GM21786 (cell line): ENCODE results near the gene HABP4.

Experiments used
- ATAC-seq: cut with Tn5 transposase; IDR thresholded peaks from one replicate; pipeline ENCODE4 v1.9.1; 2021; ENCODE audit not compliant: unreplicated experiment

The HABP4 gene

DNA sequence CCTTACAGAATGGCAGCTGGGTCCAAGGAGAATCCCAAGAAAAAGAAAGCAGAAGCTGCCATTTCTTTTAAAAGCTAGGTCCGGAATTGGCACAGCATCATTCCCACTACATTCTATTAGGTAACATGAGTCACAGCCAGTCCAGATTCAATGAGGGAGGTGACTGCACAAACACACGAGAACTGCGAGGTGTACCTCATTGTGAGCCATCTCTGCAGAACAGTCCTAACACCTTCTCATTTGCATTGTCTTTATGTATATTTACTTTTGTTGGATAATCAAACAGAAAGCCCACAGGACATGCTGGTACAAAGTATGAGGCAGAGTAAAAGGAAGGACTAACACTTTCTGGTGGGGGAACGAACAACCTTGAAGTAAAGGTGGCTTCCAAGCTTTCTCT, 14.6 kb upstream of the HABP4 start:
- ATAC-seq: no peak

DNA sequence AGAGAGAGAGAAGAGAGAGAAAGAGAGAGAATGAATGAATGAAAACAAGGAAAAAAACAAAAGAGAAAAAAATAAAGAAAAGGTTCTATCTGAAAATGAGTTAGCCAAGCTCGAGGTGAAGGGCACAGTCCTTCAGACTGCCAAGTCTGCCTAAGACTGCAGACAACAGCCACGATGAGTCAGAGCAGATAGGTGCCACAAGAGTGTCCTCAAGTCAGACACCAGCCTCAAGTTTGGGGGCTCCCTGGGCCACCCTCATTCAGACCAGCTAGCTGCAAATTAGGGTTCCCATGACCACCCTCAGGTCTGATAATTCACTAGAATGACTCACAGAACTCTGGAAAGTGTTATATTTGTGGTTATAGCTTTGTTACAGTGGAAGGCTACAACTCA, 13.9 kb upstream of the HABP4 start:
- ATAC-seq: no peak

DNA sequence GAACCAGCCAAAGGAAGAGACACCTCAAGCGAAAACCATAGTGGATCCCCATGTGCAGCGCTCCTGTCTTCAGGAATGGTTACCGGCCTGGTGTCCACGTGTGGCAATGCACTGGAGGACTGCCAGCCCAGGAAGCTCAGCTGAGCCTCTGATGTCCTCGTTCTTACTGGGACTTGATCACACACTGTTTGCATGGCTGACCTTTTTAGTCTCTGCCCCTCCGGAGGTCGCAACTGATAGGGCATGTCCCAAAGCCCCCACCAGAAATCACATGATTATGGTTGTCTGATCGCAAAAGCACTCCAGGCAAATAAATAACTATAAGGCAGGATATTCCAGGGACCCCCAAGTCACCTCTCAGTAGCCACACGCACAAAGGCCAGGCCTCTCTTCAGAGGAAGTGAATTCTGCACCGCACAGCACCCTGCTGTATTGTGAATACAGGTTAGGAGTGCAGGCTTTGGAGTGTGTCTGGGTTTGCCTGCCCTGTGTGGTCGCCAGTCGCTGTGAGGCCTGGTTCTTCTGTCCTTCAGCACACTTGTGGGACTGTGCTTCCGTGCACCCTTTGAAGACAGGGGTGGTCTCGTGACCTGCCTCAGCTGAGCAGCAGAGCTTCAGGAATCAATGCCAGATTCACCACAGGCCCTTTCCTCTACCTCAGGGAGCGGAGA, 13.4 kb upstream of the HABP4 start:
- ATAC-seq: no peak

DNA sequence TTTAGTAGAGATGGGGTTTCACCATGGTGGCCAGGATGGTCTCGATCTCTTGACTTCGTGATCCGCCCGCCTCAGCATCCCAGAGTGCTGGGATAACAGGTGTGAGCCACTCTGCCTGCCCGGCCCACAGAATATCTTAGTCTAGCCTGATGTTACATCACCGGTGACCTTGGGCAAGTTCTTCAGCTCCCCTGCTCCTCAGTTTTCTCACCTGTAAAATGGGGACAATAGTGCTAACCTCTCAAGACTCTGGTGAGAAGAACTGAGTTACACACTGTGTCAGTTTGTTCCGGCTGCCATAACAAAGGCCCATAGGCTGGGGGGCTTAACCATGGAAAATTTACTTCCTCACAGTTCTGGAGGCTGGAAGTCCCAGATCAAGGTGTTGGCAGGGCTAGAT, 12.5 kb upstream of the HABP4 start:
- no peak for ATAC-seq

DNA sequence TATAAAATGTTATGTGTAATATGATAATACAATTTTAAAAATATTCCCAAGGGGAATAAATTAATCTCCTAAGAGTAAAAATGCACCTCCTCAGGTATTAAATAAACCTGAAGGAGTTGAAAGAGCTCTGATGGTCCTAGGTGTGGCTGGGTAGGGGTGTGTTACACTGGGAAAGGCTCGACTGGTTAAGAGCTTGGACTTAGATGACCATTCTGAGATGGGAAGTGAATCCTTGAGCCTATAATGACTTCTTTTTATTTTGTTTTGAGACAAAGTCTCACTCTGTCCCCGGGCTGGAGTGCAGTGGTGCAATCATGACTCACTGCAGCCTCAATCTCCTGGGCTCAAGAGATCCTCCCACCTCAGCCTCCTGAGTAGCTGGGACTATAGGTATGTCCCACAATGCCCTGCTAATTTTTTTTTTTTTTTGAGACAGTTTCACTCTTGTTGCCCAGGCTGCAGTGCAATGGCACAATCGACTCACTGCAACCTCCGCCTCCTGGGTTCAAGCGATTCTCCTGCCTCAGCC, 9.2 kb upstream of the HABP4 start:
- ATAC-seq: no peak

DNA sequence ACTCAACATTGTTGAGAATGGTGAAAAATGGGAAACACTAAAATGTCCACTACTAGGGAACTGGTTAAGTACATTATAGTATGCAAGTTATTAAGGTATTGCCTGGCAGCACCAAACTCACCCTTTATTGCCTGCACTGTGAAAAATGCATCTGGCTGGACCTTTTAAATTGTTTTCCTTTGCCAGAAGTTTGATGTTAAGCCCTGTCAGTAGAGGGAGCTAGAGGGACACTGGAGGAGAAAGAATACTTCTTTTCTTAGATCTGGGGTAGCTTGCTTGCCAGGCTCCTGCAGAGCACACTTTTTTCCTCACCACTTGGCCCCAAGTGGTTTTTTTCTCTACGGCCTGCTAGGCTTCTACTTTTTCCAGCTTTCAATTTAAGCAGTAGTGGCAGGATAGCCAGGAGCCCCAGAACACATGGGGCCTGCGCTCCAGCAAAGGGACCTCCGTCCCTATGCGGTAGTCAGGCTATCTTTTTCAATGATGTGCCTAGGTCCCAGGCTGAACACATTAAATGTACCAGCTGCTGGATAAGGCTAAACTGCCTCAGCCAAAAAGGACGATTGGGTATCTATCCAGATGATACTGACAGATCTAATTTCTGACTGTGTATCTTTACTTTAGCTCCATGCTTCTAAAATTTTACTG, 8.0 kb upstream of the HABP4 start:
- no peak for ATAC-seq

DNA sequence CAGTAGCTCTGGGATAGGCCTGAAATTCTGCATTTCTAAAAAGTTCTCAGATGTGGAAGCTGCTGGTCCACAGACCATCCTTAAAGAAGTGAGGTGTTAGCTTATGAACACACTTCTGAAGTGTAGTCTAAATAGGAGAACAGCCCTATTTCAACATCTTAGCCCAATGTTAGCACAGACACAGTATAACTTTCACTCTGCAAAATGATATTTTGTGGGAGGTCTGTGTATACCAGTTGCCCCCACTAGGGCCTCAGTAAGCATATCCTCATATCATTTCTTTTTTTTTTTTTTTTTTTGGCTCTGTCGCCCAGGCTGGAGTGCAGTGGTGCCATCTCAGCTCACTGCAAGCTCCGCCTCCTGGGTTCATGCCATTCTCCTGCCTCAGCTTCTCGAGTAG, 7.5 kb upstream of the HABP4 start:
- no peak for ATAC-seq

DNA sequence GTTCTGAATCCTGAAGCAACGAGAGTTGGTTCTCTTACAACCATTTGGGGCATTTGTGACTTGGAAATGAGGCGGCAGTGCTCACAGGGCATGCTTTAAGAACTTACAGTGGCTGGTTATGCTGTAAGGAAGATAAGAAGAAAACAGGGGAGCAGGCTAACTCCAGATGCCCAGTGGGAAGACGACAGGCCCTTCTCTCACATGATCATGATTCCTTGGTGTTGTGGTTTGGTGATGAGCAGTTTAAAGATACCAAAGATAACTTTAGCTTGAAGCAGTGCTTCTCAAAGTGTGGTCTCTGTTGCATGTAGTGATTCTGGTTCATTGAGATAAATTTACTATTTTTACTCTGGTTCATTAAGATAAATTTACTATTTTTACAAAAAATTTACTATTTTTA, 2.6 kb upstream of the HABP4 start:
- no peak for ATAC-seq

DNA sequence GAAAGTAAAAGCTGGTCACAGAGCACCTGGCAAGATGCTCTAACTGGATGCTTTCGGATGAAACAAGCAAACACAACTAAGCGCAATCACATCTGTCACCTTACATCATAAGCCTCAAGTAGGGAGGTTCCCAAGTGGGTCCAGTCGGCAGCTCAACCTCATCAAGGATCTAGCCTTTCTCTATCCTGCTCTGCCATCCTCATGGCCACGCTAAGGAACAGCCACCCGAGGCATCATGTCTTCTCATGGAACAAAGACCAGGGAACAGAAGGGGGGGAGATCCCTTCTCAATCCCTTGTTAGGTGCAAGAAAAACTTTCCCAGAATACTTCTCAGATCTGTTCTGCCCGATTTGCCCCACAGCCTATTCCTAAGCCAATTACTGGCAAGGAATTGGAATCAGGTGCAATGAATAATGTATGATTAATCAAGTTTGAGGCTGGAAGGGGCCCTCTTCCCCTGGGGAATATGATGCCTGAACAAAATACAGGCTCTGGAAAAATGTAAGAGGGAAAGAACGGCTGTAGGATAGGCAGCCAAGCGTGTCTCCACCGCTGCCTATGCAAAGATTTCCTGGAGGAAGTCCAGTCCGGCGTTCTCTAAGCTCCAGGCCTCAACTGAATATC, 1.3 kb upstream of the HABP4 start:
- ATAC-seq: no peak

DNA sequence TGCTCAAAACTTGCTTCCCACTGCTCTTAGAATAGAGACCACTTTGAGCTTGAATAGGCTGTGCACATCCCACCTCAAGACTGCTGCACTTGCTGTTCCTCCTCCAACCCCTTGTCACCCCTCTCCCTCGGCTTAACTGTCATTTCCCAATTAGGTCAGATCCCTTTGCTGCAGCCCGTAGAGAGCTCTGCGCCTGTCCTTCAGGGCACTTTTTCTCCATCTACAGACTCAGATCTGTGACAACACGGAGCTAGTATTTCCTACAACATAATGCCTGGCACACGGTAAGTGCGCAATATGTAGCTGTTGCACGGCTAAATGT, 485 bp upstream of the HABP4 start:
- peak; percentile 23 for ATAC-seq

DNA sequence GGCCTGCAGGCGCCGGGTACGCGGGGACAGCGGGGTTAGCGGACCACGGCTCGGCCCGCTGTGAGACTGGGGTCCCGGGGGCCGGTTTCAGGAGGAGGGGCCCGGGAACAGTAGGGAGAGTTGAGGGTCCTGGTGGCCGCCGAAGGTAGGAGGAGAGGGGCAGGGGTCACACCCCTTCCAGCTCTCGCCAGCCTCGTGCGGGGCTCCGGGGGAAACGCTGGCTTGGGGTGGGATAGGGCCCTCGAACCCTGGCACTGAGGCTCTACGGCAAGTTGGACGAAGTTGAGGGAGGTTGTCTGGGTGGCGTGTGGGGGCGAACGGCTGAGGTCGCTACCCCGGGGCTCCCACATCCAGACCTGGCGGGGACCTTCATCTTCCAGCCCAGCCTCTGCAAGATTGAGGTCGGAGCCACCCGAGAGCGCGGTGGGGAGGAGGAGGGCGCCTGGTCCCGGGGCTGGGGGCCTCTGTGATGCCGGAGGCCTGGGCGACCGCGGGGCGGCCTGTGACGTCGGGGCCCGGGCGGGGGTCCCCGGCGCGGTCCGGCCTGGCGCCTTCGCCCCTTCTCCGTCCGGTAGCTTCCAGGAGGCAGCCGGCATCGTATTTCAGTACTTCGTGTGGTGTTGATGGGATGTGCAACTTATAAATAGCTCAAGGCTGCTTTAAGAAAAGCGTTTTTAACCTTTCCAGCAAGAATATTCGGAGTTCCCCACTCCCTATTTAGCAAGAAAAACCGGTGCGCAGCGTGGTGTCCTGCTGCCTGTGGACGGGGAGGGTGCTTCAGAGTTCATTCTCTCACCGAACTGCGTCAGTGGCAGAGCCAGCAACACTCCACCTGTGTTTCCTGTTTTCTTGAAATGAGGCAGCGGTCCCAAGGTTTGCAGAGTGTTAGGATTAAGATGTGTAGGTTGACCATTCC, 902 bp downstream of the HABP4 start:
- ATAC-seq: no peak

DNA sequence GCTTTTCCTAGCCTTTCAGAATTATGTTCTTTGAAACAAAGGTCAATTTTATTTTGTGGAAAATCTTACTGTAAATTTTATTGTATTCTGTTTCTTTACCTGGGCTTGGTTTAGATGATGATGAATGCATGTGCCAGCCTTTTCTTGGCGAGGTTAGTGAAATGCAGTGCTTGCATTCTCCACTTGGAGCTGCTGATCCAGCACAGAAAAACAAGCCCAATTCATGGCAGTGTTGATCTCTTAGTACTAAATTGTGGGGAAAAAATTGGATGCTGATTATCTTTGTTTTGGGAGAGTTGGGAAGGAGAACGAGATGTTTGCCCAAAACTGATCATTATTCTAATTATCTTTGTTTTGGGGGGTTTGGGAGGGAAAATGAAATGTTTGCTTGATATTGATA, 3.7 kb downstream of the HABP4 start:
- ATAC-seq: no peak

DNA sequence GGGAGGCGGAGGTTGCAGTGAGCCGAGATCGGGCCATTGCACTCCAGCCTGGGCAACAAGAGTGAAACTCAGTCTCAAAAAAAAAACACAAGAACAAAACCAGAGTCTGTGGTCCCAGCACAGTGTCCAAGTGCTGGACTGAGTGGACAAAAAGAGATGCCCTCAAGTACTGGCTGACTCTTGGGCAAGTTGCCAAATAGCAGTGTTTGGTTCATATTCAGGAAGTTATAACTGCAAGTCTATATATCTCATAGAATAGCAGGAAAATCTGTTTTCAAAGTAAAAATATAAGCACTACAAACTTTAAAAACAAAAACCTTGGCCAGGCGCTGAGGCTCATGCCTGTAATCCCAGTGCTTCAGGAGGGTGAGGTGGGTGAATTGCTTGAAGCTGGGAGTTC, 7.3 kb downstream of the HABP4 start:
- no peak for ATAC-seq

DNA sequence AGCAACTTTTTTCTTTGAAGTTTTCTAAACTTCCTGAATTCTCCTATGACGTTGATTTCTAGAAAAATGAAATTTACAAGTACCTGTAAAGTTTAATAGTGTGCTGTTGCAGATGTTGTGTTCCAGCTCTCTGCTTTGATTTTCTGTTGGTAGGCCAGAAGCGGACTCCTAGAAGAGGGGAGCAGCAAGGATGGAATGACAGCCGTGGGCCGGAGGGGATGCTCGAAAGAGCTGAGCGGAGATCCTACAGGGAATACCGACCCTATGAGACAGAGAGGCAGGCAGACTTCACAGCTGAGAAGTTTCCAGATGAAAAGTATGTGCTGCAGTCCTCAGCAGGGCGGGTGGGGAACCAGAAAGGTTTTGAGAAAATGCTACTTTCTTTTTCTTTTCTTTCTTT, 8.3 kb downstream of the HABP4 start:
- no peak for ATAC-seq

DNA sequence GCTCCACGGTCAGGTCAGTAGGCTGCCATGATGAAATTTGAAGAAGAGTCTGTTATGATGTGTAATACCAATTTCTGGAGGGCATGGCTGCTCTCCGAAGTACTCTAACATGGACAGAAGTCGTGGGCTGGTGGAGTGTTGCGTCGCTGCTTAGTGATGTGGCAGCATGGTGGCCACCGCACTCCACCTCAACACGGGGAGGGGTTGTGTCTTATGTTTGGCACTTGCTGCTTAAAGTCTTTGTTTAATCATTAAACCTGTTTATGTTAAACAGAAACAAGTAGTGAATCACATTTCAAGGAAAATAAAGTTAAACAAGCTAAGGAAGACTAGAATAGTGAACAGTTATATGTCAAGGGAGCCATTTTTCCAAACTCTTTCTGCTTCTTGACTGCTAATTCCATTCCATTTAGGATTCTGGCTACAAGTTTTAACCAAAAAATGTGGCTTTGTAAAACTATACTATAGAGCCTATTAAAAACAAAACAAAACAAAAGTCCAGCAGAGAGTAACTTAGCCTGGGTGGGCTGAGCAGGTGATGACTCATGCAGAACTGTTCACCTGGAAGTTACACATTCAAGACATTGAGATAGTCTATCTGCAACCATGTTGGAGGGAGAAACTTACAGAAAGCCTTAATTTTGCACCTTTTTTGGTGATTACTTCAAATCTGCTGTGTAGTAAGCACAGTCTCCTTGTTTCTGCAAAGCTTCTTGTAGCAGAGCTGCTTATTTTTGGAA, 9.5 kb downstream of the HABP4 start:
- ATAC-seq: no peak

DNA sequence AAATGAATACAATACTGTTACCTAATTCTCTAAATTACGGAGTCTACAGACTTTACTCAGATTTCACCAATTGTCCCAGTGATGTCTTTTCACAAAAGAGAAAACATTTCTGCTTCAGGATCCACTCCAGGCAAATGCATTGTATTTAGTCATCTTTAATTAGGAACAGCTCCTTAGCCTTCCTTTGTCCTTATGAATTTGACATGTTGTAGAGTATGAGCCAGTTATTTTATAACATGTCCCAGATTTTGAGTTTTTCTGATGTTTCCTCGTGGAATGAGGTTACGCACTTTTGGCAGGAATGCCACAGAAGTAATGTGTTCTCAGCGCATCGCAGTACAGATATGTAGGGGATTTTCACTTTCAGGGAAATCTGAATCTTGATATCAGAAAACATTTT, 10.5 kb downstream of the HABP4 start:
- no peak for ATAC-seq

DNA sequence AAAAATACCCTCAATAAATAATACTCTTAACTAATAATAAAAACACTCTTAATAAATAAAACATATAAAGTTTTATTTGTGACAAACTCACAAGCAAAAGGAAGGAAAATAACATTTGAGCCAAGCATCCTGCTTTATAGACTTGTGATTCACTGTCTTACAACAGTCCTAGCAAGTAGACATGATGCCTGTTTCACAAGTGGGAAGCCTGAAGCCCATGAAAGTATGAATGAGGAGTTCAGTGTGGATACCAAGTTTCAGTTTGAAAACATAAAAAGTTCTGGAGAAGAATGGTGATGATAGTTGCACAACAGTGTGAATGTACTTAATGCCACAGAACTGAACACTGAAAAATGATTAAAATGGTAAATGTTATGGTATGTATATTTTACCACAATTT, 10.9 kb downstream of the HABP4 start:
- ATAC-seq: no peak

DNA sequence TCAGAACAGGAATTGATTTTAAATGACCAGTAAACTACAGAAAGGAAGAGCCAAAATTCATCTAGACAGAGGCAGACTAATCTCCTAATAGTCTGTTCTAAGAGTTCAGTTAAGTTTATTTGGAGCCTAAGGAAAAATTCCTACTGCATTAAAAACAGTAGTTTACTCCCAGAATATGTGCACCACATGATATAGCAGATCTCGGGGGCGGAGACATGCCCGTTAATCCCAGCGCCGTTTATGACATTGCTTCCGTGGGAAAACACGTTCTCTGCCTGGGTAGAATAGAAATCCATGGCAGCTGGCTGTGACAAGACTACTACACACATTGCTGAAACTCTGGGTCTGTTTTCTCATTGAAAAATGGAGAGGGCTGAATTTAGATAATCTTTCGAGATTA, 11.4 kb downstream of the HABP4 start:
- no peak for ATAC-seq

DNA sequence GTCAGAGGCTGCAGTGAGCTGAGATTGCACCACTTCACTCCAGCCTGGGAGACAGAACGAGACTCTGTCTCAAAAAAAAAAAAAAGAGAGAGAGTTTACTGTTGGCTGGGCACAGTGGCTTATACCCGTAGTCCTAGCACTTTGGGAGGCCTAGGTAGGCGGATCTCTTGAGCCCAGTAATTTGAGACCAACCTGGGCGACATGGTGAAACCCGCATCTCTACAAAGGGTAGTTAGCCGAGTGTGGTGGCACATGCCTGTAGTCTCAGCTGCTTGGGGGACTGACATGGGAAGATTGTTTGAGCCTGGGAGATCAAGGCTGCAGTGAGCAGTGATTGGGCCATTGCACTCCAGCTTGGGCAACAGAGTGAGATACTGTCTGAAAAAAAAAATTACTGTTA, 12.6 kb downstream of the HABP4 start:
- no peak for ATAC-seq

DNA sequence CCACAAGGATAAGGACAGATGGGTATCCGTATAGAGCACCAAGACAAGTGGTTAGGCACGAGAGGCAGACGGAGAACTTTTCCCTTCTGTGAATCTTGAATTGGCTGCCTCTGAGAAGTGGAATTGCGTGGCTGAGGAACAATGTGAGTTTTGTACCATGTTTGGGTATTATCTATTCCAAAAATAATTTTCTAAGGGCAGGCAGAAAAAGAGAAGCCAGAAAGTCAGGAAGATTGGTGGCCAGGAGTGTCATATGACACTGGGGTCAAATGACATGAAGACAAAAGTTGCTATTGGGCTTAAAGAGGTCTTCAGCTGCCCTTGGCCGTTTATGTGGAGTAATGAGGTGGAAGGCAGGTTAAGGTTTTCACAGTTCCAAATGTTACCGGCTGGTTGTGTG, 14.5 kb downstream of the HABP4 start:
- no peak for ATAC-seq

DNA sequence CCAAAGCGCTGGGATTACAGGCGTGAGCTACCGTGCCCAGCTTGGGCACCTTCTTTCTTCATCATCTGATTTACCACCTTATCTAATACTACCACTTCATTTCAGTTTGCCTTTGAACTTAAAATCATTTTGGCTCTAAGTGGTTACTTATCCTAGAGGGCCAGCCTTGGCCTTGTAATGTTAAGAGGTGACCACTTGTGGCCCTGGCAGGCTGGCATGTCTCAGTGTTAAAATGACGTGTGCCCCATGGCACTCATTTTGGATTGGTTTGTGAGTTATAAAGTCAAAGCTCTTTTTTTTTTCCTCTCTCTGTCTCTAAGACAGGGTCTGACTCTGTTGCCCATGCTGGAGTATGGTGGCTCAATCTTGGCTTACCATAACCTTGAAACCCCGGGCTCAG, 17.8 kb downstream of the HABP4 start:
- no peak for ATAC-seq
